DOHH2 (cell line): ENCODE results near the gene CAMK1G.

Experiments
- H3F3A ChIP-seq: fragments of 200-600 bp; sonication (generic), shearing (Covaris generic); 2 replicates; pipeline ENCODE4 v1.6.0; 2016; ENCODE audit warnings: antibody characterized with exemption, mild to moderate bottlenecking; ENCODE audit not compliant: control insufficient read depth, insufficient read depth
- H3K27ac ChIP-seq: fragments of 200-600 bp; sonication (generic); 2 replicates; pipeline ENCODE4 v1.5.1; 2014; ENCODE audit warnings: low read depth, mild to moderate bottlenecking, low read length, moderate library complexity
- H3K27me3 ChIP-seq: fragments of 200-600 bp; sonication (generic); 2 replicates; pipeline ENCODE4 v1.6.1; 2014; ENCODE audit warnings: mild to moderate bottlenecking, low read length, mixed read lengths; ENCODE audit not compliant: control insufficient read depth
- H3K36me3 ChIP-seq: fragments of 200-600 bp; sonication (generic); 2 replicates; pipeline ENCODE4 v1.6.1; 2014; ENCODE audit warnings: mild to moderate bottlenecking, low read length, moderate library complexity, mixed read lengths; ENCODE audit not compliant: control insufficient read depth
- H3K4me1 ChIP-seq: fragments of 200-600 bp; sonication (generic); 2 replicates; pipeline ENCODE4 v1.6.1; 2014; ENCODE audit warnings: mild to moderate bottlenecking, low read length, mixed read lengths; ENCODE audit not compliant: control insufficient read depth
- H3K4me2 ChIP-seq: fragments of 200-600 bp; sonication (generic); 2 replicates; pipeline ENCODE4 v1.6.0; 2014; ENCODE audit warnings: mild to moderate bottlenecking, low read length, moderate library complexity
- H3K4me3 ChIP-seq: fragments of 200-600 bp; sonication (generic); 2 replicates; pipeline ENCODE4 v1.5.1; 2014; ENCODE audit warnings: mild to moderate bottlenecking, low read length, mixed read lengths
- H3K79me2 ChIP-seq: fragments of 200-600 bp; sonication (generic); 2 replicates; pipeline ENCODE4 v1.6.1; 2014; ENCODE audit warnings: mild to moderate bottlenecking, low read length, mixed read lengths; ENCODE audit not compliant: control insufficient read depth
- H3K9me2 ChIP-seq: fragments of 200-600 bp; sonication (generic); replicated peaks from 2 replicates; pipeline ENCODE4 v1.6.1; 2014; ENCODE audit warnings: mild to moderate bottlenecking, low read length, mixed read lengths; ENCODE audit not compliant: control insufficient read depth
- H3K9me3 ChIP-seq: fragments of 200-600 bp; sonication (generic); 2 replicates; pipeline ENCODE4 v1.6.1; 2014; ENCODE audit warnings: antibody characterized with exemption, low read length, mixed read lengths; ENCODE audit not compliant: control insufficient read depth, insufficient read depth
- H4K20me1 ChIP-seq: fragments of 200-600 bp; sonication (generic); 2 replicates; pipeline ENCODE4 v1.6.0; 2014; ENCODE audit warnings: low read depth, mild to moderate bottlenecking, antibody characterized with exemption, low read length, moderate library complexity; ENCODE audit not compliant: control insufficient read depth, insufficient read depth
- CTCF ChIP-seq: fragments of 200-600 bp; sonication (generic); IDR thresholded peaks from one replicate; pipeline ENCODE4 v1.5.1; 2014; ENCODE audit warnings: antibody characterized with exemption, mild to moderate bottlenecking, low read depth, low read length; ENCODE audit not compliant: poor library complexity, severe bottlenecking
- EZH2phosphoT487 ChIP-seq: fragments of 200-600 bp; sonication (generic); IDR thresholded peaks from 2 replicates; pipeline ENCODE4 v1.6.1; 2017; ENCODE audit warnings: borderline replicate concordance, mild to moderate bottlenecking, antibody characterized with exemption, low read length, moderate library complexity, mixed read lengths

CAMK1G gene

GRCh38 chr1:209544098-209544497 lies 39.4 kb upstream of the CAMK1G start:
- TF ChIP-seq CTCF (no peak), EZH2phosphoT487 (no peak)
- Histone ChIP-seq H3K9me2 (no peaks in the 10 kb centered on the region), H3K4me1 (no peaks in the 10 kb centered on the region), H3K27ac (no peak overlapping the region), H3F3A (no peaks in the 10 kb centered on the region), H3K4me3 (no peak overlapping the region), H3K9me3 (no peaks in the 10 kb centered on the region), H4K20me1 (no peaks in the 10 kb centered on the region), H3K27me3 (no peaks in the 10 kb centered on the region; the same call in 1 of the 2 replicates), H3K79me2 (no peaks in the 10 kb centered on the region), H3K36me3 (no peaks in the 10 kb centered on the region), H3K4me2 (no peak overlapping the region)

GRCh38 chr1:209545423-209545822 lies 38.1 kb upstream of the CAMK1G start:
- Histone ChIP-seq H3K27ac (no peak overlapping the region), H3K9me2 (no peaks in the 10 kb centered on the region), H3K36me3 (no peaks in the 10 kb centered on the region), H3K27me3 (no peaks in the 10 kb centered on the region; the same call in 1 of the 2 replicates), H3F3A (no peaks in the 10 kb centered on the region), H3K4me3 (no peak overlapping the region), H3K4me2 (no peak overlapping the region), H4K20me1 (no peaks in the 10 kb centered on the region), H3K9me3 (no peaks in the 10 kb centered on the region), H3K4me1 (no peaks in the 10 kb centered on the region), H3K79me2 (no peaks in the 10 kb centered on the region)
- no peak for TF ChIP-seq CTCF
- no peak for TF ChIP-seq EZH2phosphoT487

- Histone ChIP-seq H3F3A (no peaks in the 10 kb centered on the region), H3K9me2 (no peaks in the 10 kb centered on the region), H4K20me1 (no peaks in the 10 kb centered on the region), H3K9me3 (no peaks in the 10 kb centered on the region), H3K4me1 (no peaks in the 10 kb centered on the region), H3K79me2 (no peaks in the 10 kb centered on the region), H3K27me3 (no peaks in the 10 kb centered on the region; the same call in 1 of the 2 replicates), H3K4me3 (no peak overlapping the region), H3K27ac (no peak overlapping the region), H3K4me2 (no peak overlapping the region), H3K36me3 (no peaks in the 10 kb centered on the region)
- TF ChIP-seq CTCF (no peak), EZH2phosphoT487 (no peak)
Observed at GRCh38 chr1:209546390-209547085, 37.0 kb upstream of the CAMK1G start.
